Measurements from ENCODE around the gene ZNF860. TPM values are rescaled to one million over a fixed set of nuclear protein-coding genes. Genes with fewer than 3 reads are reported as not detected.

The ZNF860 gene
- total RNA-seq, 2 experiments from 2014 or later, result 0.13 TPM

GRCh38 chr3:32037932-32038267 is 56.4 kb downstream of the ZNF860 start:
- ChIA-PET POLR2A (no interaction called here), CTCF (no interaction called here)

GRCh38 chr3:32041316-32041715 is 59.8 kb downstream of the ZNF860 start:
- CTCF ChIA-PET, result no interaction called here
- POLR2A ChIA-PET, result interaction anchor here (0.6 kb wide), 1 partner anchor 1485 kb away, joined by 3 read pairs; no protein-coding TSS in a partner anchor

Other genes starting within 250 kb of the ZNF860 start
- 1 to 10 TPM; 3.4 to 3.6 TPM for gene OSBPL10, start 488 bp upstream of the ZNF860 start, total RNA-seq
- 10 to 100 TPM; 13.7 to 15.4 TPM for gene GPD1L, start 124.9 kb downstream of the ZNF860 start, total RNA-seq

All from activated CD8-positive, alpha-beta memory T cell treated with anti-CD3 and anti-CD28 coated beads for 36 hours (primary cell).